ENCODE results near the gene SETSIP.
"Not testable (repeated sequence)": the region's sequence is repeated elsewhere in the genome, so short reads cannot be mapped to it uniquely, and the experiment has no call there.

Gene SETSIP, protein sequence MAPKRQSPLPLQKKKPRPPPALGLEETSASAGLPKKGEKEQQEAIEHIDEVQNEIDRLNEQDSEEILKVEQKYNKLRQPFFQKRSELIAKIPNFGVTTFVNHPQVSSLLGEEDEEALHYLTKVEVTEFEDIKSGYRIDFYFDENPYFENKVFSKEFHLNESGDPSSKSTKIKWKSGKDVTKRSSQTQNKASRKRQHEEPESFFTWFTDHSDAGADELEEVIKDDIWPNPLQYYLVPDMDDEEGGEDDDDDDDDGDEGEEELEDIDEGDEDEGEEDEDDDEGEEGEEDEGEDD

DNA sequence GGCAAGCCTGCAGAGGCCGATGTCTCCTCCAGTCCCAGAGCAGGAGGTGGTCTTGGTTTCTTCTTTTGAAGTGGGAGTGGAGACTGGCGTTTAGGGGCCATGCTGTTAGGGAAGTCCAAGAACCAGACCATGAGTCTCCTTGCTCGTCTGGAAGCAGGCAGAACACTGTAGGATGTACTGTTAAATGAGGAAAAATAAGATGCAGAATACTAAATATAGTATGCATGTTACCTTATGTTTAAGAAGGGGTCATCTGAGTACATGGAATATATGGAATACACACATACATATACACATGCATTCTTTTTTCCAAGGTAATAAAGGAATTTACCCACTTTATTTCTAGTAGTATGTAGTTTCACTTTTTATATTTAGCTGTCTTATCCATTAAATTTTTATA lies at the start of gene SETSIP:
Gene SETSIP (minus strand): TSS at position 101 of the 400 bp plus-strand sequence. CDS start 0 bp downstream, at position 101.
- in situ Hi-C loops (cut with MboI; ENCODE audit: low sequenced_read_pairs): no loop called here

DNA sequence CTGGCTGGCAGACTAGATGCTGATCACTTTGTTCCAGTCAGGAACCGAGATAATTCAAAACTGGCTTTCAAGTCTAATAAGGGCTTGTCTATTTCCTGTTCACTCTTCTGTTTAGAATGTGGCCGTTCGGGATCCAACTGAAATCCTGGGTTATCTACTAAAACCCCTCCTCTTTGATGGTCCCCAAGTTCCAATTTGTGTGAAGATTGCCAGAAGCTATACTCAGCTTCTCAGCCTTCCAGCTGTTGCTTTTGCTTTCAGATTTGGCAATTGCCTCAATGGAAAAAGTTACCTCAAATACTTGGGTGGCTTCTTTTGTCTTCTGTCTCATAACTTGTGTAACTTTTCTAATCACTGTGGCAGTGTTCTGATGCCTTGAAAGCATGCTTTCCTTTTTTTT lies 48.7 kb upstream of the SETSIP start:
- in situ Hi-C loops (cut with MboI; ENCODE audit: low sequenced_read_pairs): no loop called here

DNA sequence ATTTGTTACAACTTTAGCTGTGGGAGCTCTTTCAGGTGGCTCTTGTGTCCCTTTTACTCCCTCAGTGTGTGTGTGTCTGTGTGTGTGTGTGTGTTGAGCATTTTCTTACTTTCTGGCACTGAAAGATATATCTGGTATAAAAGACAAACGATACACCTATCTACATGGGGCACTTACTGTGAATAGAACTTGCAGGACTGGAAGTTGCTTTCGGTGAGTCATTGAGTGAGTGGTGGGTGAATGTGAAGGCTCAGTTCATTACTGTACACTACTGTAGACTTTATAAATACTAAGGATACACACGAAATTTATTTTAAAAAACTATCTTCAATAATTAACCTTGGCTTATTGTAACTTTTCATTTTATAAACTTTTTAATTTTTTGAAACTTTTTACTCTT lies 43.6 kb upstream of the SETSIP start:
- in situ Hi-C loops (cut with MboI; ENCODE audit: low sequenced_read_pairs): no loop called here

DNA sequence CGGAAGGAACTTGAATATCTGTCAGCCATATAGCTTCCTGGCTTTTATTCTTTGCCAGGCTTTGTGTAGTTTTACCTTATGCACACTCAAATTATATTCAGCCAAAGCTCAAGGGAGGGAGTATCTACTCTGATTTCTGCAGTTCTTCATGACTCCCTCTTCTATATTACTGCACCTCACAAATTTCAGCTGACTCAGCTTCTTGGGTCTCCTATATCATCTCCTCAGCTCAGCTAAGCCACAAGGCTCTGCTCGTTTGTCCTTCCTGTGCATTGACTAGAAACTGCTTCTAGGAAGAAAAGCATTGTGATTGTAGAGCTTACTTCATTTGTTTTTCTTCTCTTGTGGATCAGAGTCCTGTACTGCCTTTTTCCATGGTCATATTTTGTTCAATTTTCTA lies 42.3 kb upstream of the SETSIP start:
- in situ Hi-C loops (cut with MboI; ENCODE audit: low sequenced_read_pairs): no loop called here

DNA sequence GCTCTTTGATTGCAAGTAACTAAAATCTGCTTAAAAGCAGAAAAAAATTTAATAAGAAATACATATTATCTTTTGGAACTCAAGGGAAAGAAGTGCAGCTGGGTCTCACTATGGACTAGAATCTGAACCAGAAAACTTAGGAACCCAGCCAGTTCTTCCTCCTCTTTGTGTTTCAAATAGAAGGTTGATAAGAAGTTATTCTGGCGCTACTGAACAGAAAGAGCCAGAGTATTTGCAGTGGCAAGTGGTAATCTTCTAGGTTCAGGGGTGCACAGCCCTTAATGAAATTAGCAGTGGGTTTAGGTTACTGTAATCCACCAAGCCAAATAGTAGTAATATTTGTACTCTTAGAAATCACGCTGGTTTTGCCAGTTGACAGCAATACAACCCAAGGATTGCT lies 33.4 kb upstream of the SETSIP start:
- in situ Hi-C loops (cut with MboI; ENCODE audit: low sequenced_read_pairs): no loop called here

DNA sequence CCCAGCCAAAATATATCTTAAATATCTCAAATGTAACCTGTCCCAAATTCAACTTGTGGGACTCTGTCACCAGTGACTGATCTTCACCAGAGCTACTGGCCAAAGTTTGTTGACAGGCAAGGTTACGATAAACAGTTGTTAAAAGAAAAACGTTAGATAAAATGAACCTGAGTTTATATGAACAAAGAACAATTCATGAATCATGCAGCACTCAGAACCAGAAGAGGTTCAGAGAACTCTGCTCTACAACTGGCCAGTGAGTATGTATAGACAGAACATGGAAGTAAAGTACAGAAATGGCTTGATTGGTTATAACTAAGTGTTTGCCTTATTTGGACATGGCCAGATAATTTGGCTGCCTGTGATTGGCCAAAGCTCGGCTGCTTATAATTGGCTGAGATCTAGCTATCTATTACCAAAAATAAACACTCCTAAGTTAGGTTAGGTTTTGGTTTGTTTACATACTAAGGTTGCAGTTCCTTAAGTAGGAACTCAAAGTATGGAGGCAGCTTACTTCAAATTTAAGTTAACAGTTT lies 30.4 kb upstream of the SETSIP start:
- in situ Hi-C loops (cut with MboI; ENCODE audit: low sequenced_read_pairs): no loop called here

DNA sequence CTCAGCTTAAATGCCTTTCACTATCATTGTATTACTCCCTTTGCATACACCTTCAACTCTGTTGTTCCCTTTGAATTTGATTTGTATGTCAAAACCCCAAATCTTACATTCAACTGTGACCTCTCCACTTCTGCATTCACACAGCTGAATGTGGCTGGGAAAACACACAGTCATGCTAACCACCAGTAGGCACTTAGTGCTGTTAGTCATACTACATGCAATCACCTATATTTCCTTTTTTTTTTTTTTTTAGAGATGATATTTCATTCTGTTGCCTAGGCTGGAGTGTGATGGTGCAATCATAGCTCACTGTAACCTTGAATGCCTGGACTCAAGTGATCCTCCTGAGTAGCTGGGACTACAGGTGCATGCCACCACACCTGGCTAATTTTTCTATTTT lies 21.1 kb upstream of the SETSIP start:
- in situ Hi-C loops (cut with MboI; ENCODE audit: low sequenced_read_pairs): no loop called here

DNA sequence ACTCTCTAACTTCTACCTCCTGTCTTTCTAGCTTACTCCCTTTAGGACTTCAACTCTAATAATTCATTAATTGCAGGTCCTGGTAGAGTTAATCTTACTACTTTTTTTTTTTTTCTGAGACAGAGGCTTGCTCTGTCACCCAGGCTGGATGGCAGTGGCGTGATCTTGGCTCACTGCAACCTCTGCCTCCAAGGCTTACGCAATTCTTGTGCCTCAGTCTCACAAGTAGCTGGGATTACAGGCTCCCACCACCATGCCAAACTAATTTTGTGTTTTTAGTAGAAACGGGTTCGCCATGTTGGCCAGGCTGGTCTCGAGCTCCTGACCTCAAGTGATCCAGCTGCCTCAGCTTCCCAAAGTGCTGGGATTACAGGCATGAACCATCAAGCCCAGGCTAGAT lies 20.7 kb upstream of the SETSIP start:
- in situ Hi-C loops (cut with MboI; ENCODE audit: low sequenced_read_pairs): no loop called here

DNA sequence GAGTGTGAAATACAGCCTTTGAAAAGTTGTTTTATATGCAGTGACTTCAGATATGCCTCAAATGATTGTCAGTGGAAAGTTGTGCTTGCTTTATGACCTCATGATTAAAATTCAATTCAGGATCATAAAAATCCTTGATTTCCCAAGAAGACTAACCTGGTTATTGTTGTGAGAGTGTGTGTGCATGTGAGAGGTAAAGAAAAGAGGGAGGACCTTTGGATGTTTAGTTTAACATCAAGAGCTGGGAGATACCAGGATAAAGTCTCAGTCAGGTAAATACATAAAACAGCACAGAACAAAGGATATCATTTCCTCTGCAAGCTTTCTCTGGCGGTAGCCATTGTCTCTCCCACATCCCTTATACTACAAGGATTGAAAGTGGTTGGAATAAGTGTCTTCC lies 19.4 kb upstream of the SETSIP start:
- in situ Hi-C loops (cut with MboI; ENCODE audit: low sequenced_read_pairs): no loop called here

DNA sequence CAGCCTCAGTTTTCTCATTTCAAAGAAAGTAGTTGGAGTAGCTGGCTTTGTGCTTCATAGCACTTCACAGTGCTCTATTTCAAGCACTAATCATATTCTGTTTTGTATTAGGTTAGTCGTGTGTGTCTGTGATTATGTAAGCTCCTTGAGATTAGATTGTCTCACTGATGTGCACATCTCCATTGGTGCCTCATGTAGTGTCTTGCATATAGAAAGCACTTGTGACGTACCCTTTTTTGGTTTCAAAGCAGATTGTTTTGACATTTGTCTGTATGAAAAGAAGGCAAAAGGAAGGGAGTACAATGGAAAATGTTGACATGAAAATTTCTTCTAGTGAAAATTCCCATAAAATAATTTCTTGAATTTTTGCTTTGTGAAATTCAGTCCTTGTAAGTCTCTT lies 18.9 kb upstream of the SETSIP start:
- in situ Hi-C loops (cut with MboI; ENCODE audit: low sequenced_read_pairs): no loop called here

DNA sequence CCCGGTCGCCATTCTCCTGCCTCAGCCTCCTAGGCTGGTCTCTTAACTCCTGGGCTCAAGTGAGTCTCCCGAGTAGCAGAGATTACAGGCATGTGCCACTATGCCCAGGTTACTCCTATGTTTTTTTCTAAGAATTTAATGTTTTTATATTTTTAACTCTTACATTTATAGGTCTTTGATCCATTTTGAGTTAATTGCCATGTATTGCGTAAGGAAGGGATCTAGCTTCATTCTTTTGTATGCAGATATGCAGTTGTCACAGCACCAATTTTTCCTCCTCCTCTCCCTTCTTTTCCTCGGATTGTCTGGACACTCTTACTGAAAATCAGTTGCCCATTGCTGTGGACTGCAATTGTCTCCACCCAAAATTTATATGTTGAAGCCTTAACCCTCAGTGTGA lies 16.4 kb upstream of the SETSIP start:
- in situ Hi-C loops (cut with MboI; ENCODE audit: low sequenced_read_pairs): no loop called here

DNA sequence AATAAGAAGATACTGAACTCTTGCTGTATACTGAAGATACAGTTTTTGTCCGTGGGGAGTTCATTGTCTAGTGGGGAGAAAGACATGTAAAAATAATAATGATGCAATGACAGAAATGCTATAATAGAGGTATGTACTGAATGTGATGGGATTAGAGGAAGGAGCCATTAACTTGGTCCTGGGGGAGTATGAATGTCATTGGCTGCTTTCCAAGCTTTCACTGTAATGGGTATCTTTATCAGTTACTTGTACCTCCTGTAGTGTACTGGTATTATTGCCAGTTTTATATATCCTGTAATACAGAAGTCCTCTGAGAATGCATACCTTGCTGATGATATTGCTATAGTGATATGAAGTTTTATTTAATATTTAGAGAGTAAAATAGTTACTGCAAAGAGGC lies 12.3 kb upstream of the SETSIP start:
- in situ Hi-C loops (cut with MboI; ENCODE audit: low sequenced_read_pairs): no loop called here

DNA sequence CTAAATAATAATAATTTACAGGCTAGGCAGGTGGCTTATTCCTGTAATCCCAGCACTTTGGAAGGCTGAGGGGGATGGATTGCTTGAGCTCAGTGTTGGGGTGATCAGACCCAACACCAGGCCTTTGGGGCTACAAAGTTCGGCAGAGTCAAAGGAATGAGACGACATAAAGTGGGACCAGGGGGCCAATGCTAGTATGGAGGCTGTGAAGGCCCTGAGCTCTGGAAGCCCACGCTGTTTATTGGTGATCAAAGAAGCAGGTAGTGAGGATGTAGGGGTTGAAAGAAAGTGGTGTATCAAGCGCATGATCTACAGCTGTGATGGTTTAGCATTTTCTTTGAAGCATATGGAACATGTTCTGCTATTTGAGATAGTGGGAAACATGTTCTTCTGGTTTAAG lies 10.5 kb upstream of the SETSIP start:
- in situ Hi-C loops (cut with MboI; ENCODE audit: low sequenced_read_pairs): no loop called here

DNA sequence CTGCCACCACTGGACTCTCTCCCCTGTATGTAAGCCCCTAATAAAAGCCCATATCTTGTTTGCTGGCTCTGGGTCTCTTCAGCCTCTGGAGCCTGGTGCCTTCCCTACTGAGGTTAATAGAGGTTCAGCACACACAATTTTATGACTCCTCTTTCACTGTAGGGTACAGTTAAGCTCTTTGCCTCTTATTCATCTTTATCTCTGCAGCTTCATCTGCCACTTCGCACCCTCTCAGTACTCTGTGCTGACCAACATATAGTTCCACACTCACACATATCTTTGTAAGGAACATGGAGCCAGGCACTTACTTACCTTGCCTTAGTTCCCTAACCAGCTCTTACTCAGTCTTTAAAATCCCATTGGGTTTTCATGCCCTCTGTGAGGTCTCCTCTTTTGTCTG lies 9.4 kb upstream of the SETSIP start:
- in situ Hi-C loops (cut with MboI; ENCODE audit: low sequenced_read_pairs): no loop called here

DNA sequence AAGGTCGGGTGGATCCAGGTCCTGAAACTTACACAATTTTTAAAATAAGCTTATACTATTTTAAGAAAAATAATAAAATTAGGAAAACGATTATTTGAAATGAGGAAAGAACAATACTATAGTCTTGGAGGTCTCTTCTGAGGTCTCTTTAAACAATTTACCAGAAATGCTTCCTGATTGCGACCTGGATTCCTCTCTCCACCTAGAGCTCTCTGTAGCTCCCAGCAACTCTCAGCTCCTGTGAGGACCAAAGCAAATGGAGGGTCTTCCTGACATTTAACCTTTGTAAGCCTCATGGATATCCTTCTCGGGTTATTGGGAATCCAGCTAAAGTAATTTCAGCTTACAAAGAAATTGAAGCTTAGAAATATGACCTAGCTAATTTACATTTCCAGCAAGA lies 5.8 kb upstream of the SETSIP start:
- in situ Hi-C loops (cut with MboI; ENCODE audit: low sequenced_read_pairs): no loop called here

DNA sequence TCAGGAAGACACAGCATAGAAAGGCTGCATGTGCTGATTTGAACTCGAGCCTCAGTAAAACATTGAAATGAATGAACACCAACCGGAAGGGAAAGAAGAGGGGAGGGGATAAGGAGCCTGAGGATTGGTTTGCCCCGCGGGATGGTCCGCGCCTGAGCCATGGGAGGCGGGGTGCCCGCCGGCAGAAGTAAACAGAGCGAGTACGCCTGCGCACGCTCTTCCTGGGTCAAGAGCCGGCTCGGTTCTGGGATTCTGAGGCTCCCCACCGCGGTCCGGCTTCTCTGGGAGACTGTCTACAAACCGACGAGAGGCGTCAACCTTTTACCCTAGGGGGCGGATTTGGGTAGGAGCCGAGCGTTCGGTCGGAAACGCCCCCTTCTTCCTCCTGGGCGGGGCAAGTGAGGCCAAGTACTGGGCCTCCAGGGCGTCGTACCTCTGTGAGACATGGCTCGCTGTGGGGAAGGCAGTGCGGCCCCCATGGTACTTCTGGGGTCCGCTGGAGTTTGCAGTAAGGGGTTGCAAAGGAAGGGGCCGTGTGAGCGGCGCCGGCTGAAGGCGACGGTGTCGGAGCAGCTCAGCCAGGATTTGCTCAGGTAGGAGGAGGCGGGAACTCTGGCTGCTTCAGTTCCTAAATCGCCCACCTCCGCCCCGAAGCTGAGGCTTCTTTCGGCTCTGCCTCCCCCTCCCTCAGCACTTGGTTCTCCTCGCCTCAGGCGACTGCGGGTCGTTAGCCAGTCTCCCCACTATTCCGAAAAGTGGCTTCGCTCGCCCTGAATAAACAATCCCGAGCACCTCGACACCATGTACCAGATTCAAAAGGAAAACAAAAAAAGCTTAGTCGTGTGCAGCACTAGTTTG lies 5.1 kb upstream of the SETSIP start, which contains the start of gene BTBD8:
Gene BTBD8 (plus strand): TSS at position 218 of the 858 bp plus-strand sequence. CDS start 227 bp downstream, at position 445.
- in situ Hi-C loops (cut with MboI; ENCODE audit: low sequenced_read_pairs): no loop called here

DNA sequence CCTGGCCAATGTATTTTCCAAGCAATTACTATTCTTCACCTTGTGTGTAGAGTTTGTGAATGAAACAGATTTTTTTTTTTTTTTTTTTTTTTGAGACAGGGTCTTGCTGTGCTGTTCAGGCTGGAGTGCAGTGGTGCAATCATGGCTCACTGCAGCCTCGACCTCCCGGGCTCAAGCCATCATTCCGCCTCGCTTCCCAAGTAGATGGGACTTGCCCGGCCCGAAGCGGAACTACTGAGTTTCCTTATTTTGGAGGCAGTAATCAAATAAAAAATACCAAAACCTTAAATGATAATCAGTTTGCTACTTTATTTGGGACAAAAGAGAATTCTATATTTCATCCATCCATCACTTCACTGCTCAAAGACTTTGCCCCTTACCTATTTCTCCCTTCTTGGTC lies 4.2 kb upstream of the SETSIP start:
- in situ Hi-C loops (cut with MboI; ENCODE audit: low sequenced_read_pairs): no loop called here

DNA sequence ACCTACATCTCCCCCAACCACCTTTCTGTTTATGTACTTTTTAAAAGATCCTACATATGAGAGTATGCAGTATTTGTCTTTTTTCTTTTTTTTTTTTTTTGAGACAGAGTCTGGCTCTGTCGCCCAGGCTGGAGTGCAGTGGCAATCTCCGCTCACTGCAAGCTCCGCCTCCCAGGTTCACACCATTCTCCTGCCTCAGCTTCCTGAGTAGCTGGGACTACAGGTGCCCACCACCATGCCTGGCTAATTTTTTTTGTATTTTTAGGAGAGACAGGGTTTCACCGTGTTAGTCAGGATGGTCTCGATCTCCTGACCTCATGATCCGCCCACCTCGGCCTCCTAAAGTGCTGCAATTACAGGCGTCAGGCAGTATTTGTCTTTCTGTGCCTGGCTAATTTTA lies 2.9 kb upstream of the SETSIP start:
- in situ Hi-C loops (cut with MboI; ENCODE audit: low sequenced_read_pairs): not testable (repeated sequence)

DNA sequence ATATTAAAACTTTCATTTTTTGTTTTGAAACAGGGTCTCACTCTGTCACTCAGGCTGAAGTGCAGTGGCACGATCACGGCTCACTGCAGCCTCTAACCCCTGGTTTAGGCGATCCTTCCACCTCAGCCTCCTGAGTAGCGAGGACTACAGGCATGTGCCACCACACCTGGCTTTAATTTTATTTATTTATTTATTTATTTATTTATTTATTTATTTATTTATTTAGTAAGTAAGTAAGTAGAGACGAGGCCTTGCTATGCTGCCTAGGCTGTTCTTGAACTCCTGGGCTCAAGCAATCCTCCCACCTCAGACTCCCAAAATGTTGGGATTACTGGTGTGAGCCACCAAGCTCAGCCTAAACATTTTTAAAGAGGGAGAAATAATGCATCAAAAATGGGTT lies 1.2 kb upstream of the SETSIP start:
- in situ Hi-C loops (cut with MboI; ENCODE audit: low sequenced_read_pairs): no loop called here

DNA sequence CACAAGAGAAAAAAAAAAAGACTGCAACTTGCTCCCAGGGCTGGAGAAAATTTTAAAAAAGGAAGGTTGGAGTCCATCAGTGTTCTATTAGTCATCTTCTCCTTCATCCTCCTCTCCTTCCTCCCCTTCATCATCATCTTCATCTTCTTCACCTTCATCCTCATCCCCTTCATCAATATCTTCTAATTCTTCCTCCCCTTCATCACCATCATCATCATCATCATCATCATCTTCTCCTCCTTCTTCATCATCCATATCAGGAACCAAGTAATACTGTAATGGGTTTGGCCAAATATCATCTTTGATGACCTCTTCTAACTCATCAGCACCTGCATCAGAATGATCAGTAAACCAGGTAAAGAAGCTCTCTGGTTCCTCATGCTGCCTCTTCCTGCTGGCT lies 765 bp downstream of the SETSIP start:
- in situ Hi-C loops (cut with MboI; ENCODE audit: low sequenced_read_pairs): not testable (repeated sequence)

DNA sequence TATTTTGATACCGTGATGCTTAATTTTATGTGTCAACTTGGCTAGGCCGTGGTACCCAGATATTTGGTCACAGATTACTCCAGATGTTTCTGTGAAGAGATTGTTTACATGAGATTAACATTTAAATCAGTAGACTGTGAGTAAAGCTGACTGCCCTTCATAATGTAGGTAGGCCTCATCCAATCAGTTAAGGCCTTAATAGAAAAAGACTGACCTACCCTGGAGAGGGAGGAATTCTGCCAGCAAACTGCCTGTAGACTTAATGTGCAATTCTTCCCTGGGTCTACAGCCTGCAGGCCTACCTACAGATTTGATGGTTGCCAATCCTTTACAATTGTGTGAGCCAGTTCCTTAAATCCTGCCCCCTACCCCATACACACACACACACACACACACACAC lies 4.3 kb downstream of the SETSIP start:
- in situ Hi-C loops (cut with MboI; ENCODE audit: low sequenced_read_pairs): no loop called here

DNA sequence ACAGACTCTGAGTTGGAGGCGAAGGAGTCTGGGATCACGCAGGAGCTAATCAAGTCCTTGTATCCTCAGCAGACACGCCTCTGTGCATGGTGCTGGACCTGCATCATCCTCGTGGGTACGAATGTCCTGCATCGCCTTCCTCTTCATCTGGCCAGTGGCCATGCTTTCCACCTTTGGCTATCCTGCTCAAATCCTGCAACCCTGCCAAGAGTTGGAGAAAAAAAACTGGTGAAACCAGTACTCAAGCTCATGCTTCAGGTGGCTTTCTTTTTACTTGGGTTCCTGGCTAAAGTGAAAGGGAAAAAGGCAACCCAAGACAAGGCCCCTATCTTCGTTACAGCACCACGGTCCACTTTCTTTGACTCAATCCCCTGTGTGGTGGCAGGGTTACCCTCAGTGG lies 8.9 kb downstream of the SETSIP start:
- in situ Hi-C loops (cut with MboI; ENCODE audit: low sequenced_read_pairs): no loop called here
